CD14-positive monocyte (primary cell): ENCODE results near the gene MRGPRX1. TPM values are rescaled to one million over a fixed set of nuclear protein-coding genes. Genes with fewer than 3 reads are reported as not detected.
"Not testable (repeated sequence)": the region's sequence is repeated elsewhere in the genome, so short reads cannot be mapped to it uniquely, and the experiment has no call there.

Experiments
- DNase-seq, 3 donors: peaks; one replicate each; pipeline ENCODE4 v3.0.0-alpha.2; 2011 to 2022
- H2AFZ ChIP-seq: 2 replicates; pipeline ENCODE4 v1.6.0; 2012; ENCODE audit warnings: mild to moderate bottlenecking, low read depth, low read length, inconsistent platforms; ENCODE audit not compliant: insufficient read depth, poor library complexity, severe bottlenecking
- H3K27ac ChIP-seq, 2 donors: 1 replicate in 1 of 2; 2 replicates in 1 of 2; pipeline ENCODE4 v1.5.1; 2012 to 2013; ENCODE audit warnings: low read length in 2 of 2, control low read depth in 1 of 2, inconsistent platforms in 1 of 2, low read depth in 1 of 2, mild to moderate bottlenecking in 1 of 2
- H3K27me3 ChIP-seq, 2 donors: one replicate each; pipeline versions ENCODE4 v1.6.0 to v1.6.1; 2011 to 2013; ENCODE audit warnings: low read length in 2 of 2; ENCODE audit not compliant: control insufficient read depth in 2 of 2, insufficient read depth in 2 of 2
- H3K36me3 ChIP-seq, 2 donors: replicated peaks in 1 of 2; 1 replicate in 1 of 2; 2 replicates in 1 of 2; pipeline versions ENCODE4 v1.5.1 to v1.6.1; 2012 to 2013; ENCODE audit warnings: low read length in 2 of 2, control low read depth in 1 of 2, inconsistent platforms in 1 of 2, mild to moderate bottlenecking in 1 of 2; ENCODE audit not compliant: insufficient read depth in 2 of 2, control insufficient read depth in 1 of 2
- H3K4me1 ChIP-seq, 2 donors: 1 replicate in 1 of 2; 2 replicates in 1 of 2; pipeline versions ENCODE4 v1.5.1 to v1.6.1; 2012 to 2013; ENCODE audit warnings: low read length in 2 of 2, control low read depth in 1 of 2, inconsistent platforms in 1 of 2, mild to moderate bottlenecking in 1 of 2, moderate library complexity in 1 of 2; ENCODE audit not compliant: insufficient read depth in 2 of 2, control insufficient read depth in 1 of 2
- H3K4me2 ChIP-seq: replicated peaks from 2 replicates; pipeline ENCODE3; 2012; ENCODE audit warnings: low read length, moderate library complexity, mild to moderate bottlenecking; ENCODE audit not compliant: poor library complexity, severe bottlenecking; ENCODE audit errors: extremely low read depth
- H3K4me3 ChIP-seq, 3 experiments: fragments of 200-600 bp in 1 of 3; sonication (generic) in 1 of 3; replicated peaks in 1 of 3; 1 replicate in 2 of 3; 2 replicates in 1 of 3; pipeline ENCODE4 v1.5.1; 2011 to 2013; ENCODE audit warnings: low read length in 3 of 3, mild to moderate bottlenecking in 3 of 3, control low read depth in 2 of 3, low read depth in 2 of 3, inconsistent platforms in 1 of 3, moderate library complexity in 1 of 3
- H3K79me2 ChIP-seq: 2 replicates; pipeline ENCODE4 v1.6.0; 2012; ENCODE audit warnings: mild to moderate bottlenecking, control low read depth, inconsistent platforms, low read length, moderate library complexity; ENCODE audit not compliant: insufficient read depth
- H3K9ac ChIP-seq: 2 replicates; pipeline ENCODE4 v1.6.0; 2017; ENCODE audit warnings: low read length, mild to moderate bottlenecking; ENCODE audit not compliant: insufficient read depth, poor library complexity, severe bottlenecking
- H3K9me3 ChIP-seq, 2 donors: replicated peaks in 1 of 2; 1 replicate in 1 of 2; 2 replicates in 1 of 2; pipeline versions ENCODE4 v1.5.1 to v1.6.1; 2012 to 2013; ENCODE audit warnings: low read length in 2 of 2, control low read depth in 1 of 2; ENCODE audit not compliant: control insufficient read depth in 1 of 2, insufficient read depth in 1 of 2
- H4K20me1 ChIP-seq: 2 replicates; pipeline ENCODE4 v1.6.0; 2012; ENCODE audit warnings: mild to moderate bottlenecking, low read length, control low read depth, moderate library complexity; ENCODE audit not compliant: insufficient read depth
- H3K27ac Mint-ChIP-seq, 7 donors: one replicate each; pipeline ENCODE4 v1.8.0; 2020; ENCODE audit warnings: mild to moderate bottlenecking in 7 of 7, mixed read lengths in 7 of 7, moderate library complexity in 6 of 7, inconsistent platforms in 2 of 7
- H3K27me3 Mint-ChIP-seq, 3 donors: one replicate each; pipeline ENCODE4 v1.8.0; 2021 to 2022; ENCODE audit warnings: low read depth in 3 of 3, mild to moderate bottlenecking in 3 of 3, mixed read lengths in 3 of 3, moderate library complexity in 3 of 3, inconsistent platforms in 1 of 3
- H3K36me3 Mint-ChIP-seq, 2 donors: one replicate each; pipeline ENCODE4 v1.8.0; 2020; ENCODE audit warnings: mixed read lengths in 2 of 2, inconsistent platforms in 1 of 2, mild to moderate bottlenecking in 1 of 2
- H3K4me1 Mint-ChIP-seq: one replicate; pipeline ENCODE4 v1.8.0; 2020; ENCODE audit warnings: mild to moderate bottlenecking, mixed read lengths
- H3K4me3 Mint-ChIP-seq, 2 donors: one replicate each; pipeline ENCODE4 v1.8.0; 2020; ENCODE audit warnings: mild to moderate bottlenecking in 2 of 2, mixed read lengths in 2 of 2, moderate library complexity in 1 of 2
- H3K9me3 Mint-ChIP-seq, 7 donors: one replicate each; pipeline ENCODE4 v1.8.0; 2020 to 2022; ENCODE audit warnings: mixed read lengths in 7 of 7, mild to moderate bottlenecking in 6 of 7, moderate library complexity in 6 of 7, inconsistent platforms in 2 of 7
- CTCF ChIP-seq: fragments of 200-600 bp; IDR thresholded peaks from one replicate; pipeline ENCODE4 v1.8.0; 2022; ENCODE audit warnings: antibody characterized with exemption, mild to moderate bottlenecking
- WGBS: methylation state at CpG from one replicate; pipeline ENCODE4 v1.1.5; 2013; ENCODE audit warnings: missing lambda C conversion rate; ENCODE audit not compliant: insufficient coverage; 5-methylcytosine and 5-hydroxymethylcytosine counted together
- intact Hi-C, 2 donors: fragments of 100-400 bp; cut with micrococcal nuclease; formaldehyde crosslinking; loops; one replicate each; pipeline versions ENCODE4 v1.15.0 to v1.15.1; 2023
- polyA plus RNA-seq, 3 donors: library from polyadenylated mRNA; depleted of rRNA in 1 of 3; unstranded in 2 of 3; stranded (reverse) in 1 of 3; fragments of 300-500 nt in 2 of 3; fragments of >200 nt in 1 of 3; fragmentation: Illumina TruSeq in 2 of 3; gene quantifications; 1 replicate in 2 of 3; 2 replicates in 1 of 3; pipeline ENCODE4 v1.2.3, GENCODE V29; 2012 to 2021

Gene MRGPRX1
- polyA plus RNA-seq, 3 donors, result not detected

- 33% methylated on average over 1 of the region's 2 CpGs for WGBS
- peaks cover 0 to 7% (median 0%) of the 10 kb centered on the region in 7 donors for H3K9me3 Mint-ChIP-seq
- TF ChIP-seq CTCF, result no peak
- no peaks in the 10 kb centered on the region for H3K36me3 Mint-ChIP-seq
- Histone ChIP-seq H2AFZ (no peak overlapping the region), H3K4me3 (no peak overlapping the region), H3K4me1 (no peaks in the 10 kb centered on the region), H3K9me3 (no peaks in the 10 kb centered on the region), H3K79me2 (no peaks in the 10 kb centered on the region), H3K9ac (no peak overlapping the region), H4K20me1 (no peaks in the 10 kb centered on the region), H3K4me2 (no peak overlapping the region), H3K27me3 (no peaks in the 10 kb centered on the region), H3K36me3 (no peaks in the 10 kb centered on the region), H3K27ac (no peak overlapping the region)
- H3K27me3 Mint-ChIP-seq, result peaks cover 0 to 4% (median 2%) of the 10 kb centered on the region in 3 donors
- H3K27ac Mint-ChIP-seq, result no peak overlapping the region
- H3K4me3 Mint-ChIP-seq, result no peak overlapping the region
- DNase-seq, result no peak
- intact Hi-C loops, result no loop called here
- no peaks in the 10 kb centered on the region for H3K4me1 Mint-ChIP-seq
Observed at GRCh38 chr11:18912883-18913282, 26.3 kb downstream of the MRGPRX1 start.

GRCh38 chr11:18907391-18907790 lies 31.8 kb downstream of the MRGPRX1 start:
- Histone ChIP-seq H4K20me1 (no peaks in the 10 kb centered on the region), H3K9me3 (no peaks in the 10 kb centered on the region), H3K4me2 (no peak overlapping the region), H3K4me1 (no peaks in the 10 kb centered on the region), H3K4me3 (no peak overlapping the region), H3K9ac (no peak overlapping the region), H2AFZ (no peak overlapping the region), H3K27ac (no peak overlapping the region), H3K36me3 (no peaks in the 10 kb centered on the region), H3K79me2 (no peaks in the 10 kb centered on the region), H3K27me3 (no peaks in the 10 kb centered on the region)
- no peak for DNase-seq
- Mint-ChIP-seq H3K27me3 (peaks cover 2 to 7% (median 5%) of the 10 kb centered on the region in 3 donors), H3K36me3 (no peaks in the 10 kb centered on the region), H3K9me3 (peaks cover 0 to 3% (median 0%) of the 10 kb centered on the region in 7 donors), H3K4me3 (no peak overlapping the region), H3K27ac (no peak overlapping the region), H3K4me1 (no peaks in the 10 kb centered on the region)
- 100% methylated on average over 3 of the region's 3 CpGs for WGBS
- intact Hi-C loops, result no loop called here
- TF ChIP-seq CTCF, result no peak

GRCh38 chr11:18900637-18901036 lies 38.6 kb downstream of the MRGPRX1 start:
- H2AFZ ChIP-seq, H3K27me3 ChIP-seq, H3K36me3 Mint-ChIP-seq, H3K9ac ChIP-seq, intact Hi-C loops, H3K4me1 ChIP-seq, H3K27me3 Mint-ChIP-seq, H3K9me3 ChIP-seq, H4K20me1 ChIP-seq, H3K36me3 ChIP-seq, H3K4me1 Mint-ChIP-seq, H3K4me3 ChIP-seq, DNase-seq, H3K4me3 Mint-ChIP-seq, H3K4me2 ChIP-seq, H3K27ac Mint-ChIP-seq, H3K27ac ChIP-seq, H3K79me2 ChIP-seq: not testable (repeated sequence)
- peaks cover 3 to 11% (median 6%) of the 10 kb centered on the region in 7 donors for H3K9me3 Mint-ChIP-seq
- WGBS, result no CpG with 5 or more reads among the region's 6 CpGs
